Islet of Langerhans (tissue), 1 donor: ENCODE measurements around the gene LMNB1.
"Not testable (repeated sequence)": the region's sequence is repeated elsewhere in the genome, so short reads cannot be mapped to it uniquely, and the experiment has no call there.

ENCODE experiments used
- FAIRE-seq: peaks from one replicate; lab custom pipeline; 2011; peaks lifted over from hg19 to GRCh38; lab: Jason Lieb, UNC

The LMNB1 gene

GRCh38 chr5:126826619-126827215, 49.8 kb downstream of the LMNB1 start:
- FAIRE-seq, result no peak

GRCh38 chr5:126829098-126829497, 52.2 kb downstream of the LMNB1 start:
- FAIRE-seq, result no peak

- FAIRE-seq, result no peak
These were observed 53.1 kb downstream of the LMNB1 start for GRCh38 chr5:126830061-126830460.

- FAIRE-seq, result peak; percentile 91
These were observed 54.2 kb downstream of the LMNB1 start for GRCh38 chr5:126831156-126831555.

- FAIRE-seq, result no peak
These were observed 59.8 kb downstream of the LMNB1 start for GRCh38 chr5:126836778-126837177.

- FAIRE-seq, result no peak
These were observed 60.3 kb downstream of the LMNB1 start for GRCh38 chr5:126837242-126837641.

- no peak for FAIRE-seq
These were observed 61.1 kb downstream of the LMNB1 start for GRCh38 chr5:126837906-126838539.

- FAIRE-seq, result not testable (repeated sequence)
These were observed 62.5 kb downstream of the LMNB1 start for GRCh38 chr5:126839407-126839806.

- not testable (repeated sequence) for FAIRE-seq
These were observed 66.4 kb downstream of the LMNB1 start for GRCh38 chr5:126843375-126843774.

GRCh38 chr5:126845470-126846070, 68.6 kb downstream of the LMNB1 start:
- not testable (repeated sequence) for FAIRE-seq

- FAIRE-seq, result no peak
These were observed 69.4 kb downstream of the LMNB1 start for GRCh38 chr5:126846344-126846743.

- no peak for FAIRE-seq
These were observed 70.0 kb downstream of the LMNB1 start for GRCh38 chr5:126846744-126847455.

GRCh38 chr5:126847456-126847820, 70.5 kb downstream of the LMNB1 start:
- FAIRE-seq, result no peak

GRCh38 chr5:126847826-126848251, 70.9 kb downstream of the LMNB1 start:
- no peak for FAIRE-seq

- FAIRE-seq, result no peak
These were observed 71.3 kb downstream of the LMNB1 start for GRCh38 chr5:126848253-126848652.

GRCh38 chr5:126849101-126849678, 72.3 kb downstream of the LMNB1 start:
- FAIRE-seq, result no peak

- no peak for FAIRE-seq
These were observed 74.6 kb downstream of the LMNB1 start for GRCh38 chr5:126851501-126852011.

- no peak for FAIRE-seq
These were observed 75.2 kb downstream of the LMNB1 start for GRCh38 chr5:126852091-126852571.

GRCh38 chr5:126852841-126853271, 75.9 kb downstream of the LMNB1 start:
- no peak for FAIRE-seq

- FAIRE-seq, result not testable (repeated sequence)
These were observed 76.8 kb downstream of the LMNB1 start for GRCh38 chr5:126853541-126854307.

GRCh38 chr5:126854526-126855110, 77.7 kb downstream of the LMNB1 start:
- no peak for FAIRE-seq
